HuH-7 (cell line): ENCODE data around the gene GOSR2.

Experiments
- DNase-seq: peaks from one replicate; pipeline ENCODE4 v3.0.0; 2011; ENCODE audit warnings: low spot score

The GOSR2 gene

DNA sequence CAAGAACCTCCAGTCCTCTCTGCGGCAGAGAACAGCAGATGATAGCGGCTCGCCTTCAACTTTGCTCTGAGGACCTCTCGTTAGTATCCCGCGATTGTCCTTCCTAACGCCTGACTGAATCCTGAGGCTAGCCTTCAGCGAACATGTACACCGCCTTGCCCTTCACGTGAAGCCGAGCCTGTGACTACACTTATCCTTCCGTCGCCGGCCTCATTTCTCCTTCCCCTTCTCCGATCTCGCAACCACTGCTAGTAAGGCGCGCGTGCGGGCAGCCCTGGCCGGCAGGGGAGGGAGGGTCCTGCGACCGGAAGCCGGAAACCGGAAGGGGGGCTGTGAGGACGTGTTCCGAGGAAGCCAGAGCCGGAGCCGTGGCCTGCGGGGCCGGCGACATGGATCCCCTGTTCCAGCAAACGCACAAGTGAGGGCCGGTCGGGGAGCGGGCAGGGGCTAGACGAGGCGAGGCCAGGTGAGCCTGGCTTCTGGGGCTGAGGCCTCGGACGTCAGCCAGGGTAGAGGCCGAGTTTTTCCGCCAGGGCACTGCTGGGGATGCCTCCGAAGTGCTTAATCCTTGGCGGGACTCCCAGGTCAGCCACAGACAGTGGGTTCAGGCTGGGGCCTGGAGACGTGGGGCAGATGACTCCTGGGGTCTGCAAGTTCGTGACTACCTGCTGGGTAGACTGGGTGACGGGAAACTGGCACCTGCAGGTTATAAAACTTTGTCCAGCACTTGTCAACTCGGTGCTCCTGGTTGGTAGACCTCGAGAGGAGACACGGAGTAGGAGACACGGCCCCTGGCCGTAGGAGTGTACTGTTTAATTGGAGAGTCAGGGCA, at the start of gene GOSR2:
Gene GOSR2, plus strand, starts transcription at position 357 of the 832 bp plus-strand sequence. Its CDS starts 33 bp downstream, at position 390.
- DNase-seq: peak; percentile 90

GRCh38 chr17:46873941-46874645, 48.9 kb upstream of the GOSR2 start:
- no peak for DNase-seq

GRCh38 chr17:46874906-46875305, 48.1 kb upstream of the GOSR2 start:
- DNase-seq: no peak

DNA sequence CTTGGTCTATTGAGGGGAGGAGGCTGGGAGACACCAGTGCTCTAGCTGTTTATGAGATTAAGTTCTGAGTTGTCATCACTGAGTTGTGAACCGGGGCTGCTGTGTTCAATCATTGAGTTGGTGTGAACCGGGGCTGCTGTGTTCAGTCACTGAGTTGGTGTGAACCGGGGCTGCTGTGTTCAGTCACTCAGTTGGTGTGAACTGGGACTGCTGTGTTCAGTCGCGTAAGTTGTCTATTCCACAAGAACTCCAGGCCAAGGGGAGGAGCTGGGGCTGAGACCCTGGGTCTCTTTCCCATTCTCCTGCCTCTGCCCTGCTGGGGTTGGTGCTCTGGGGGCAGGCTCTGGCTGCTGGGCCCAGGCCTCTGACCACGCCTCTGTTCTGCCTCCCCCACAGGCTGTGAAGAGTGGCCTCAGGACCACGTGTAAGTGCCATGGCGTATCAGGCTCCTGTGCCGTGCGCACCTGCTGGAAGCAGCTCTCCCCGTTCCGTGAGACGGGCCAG, 47.1 kb upstream of the GOSR2 start:
- DNase-seq: no peak

DNA sequence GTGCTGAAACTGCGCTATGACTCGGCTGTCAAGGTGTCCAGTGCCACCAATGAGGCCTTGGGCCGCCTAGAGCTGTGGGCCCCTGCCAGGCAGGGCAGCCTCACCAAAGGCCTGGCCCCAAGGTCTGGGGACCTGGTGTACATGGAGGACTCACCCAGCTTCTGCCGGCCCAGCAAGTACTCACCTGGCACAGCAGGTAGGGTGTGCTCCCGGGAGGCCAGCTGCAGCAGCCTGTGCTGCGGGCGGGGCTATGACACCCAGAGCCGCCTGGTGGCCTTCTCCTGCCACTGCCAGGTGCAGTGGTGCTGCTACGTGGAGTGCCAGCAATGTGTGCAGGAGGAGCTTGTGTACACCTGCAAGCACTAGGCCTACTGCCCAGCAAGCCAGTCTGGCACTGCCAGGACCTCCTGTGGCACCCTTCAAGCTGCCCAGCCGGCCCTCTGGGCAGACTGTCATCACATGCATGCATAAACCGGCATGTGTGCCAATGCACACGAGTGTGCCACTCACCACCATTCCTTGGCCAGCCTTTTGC, 46.5 kb upstream of the GOSR2 start:
- DNase-seq: peak; percentile 84

DNA sequence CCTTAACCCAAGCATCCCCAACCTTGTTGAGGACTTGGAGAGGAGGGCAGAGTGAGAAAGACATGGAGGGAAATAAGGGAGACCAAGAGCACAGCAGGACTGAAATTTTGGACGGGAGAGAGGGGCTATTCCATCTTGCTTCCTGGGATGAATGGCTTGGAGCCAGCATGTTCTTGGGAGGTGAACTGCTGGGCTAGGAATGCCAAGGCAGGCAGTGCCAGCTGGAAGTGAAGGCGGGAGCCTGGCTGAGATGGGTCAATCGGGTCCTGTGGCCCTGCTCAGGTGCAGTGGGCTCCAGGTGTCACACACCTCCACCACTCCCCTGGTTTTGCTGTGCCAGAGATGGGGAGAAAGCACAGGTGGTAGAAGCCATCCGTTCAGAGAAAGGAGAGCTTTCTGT, 46.0 kb upstream of the GOSR2 start:
- DNase-seq: no peak

DNA sequence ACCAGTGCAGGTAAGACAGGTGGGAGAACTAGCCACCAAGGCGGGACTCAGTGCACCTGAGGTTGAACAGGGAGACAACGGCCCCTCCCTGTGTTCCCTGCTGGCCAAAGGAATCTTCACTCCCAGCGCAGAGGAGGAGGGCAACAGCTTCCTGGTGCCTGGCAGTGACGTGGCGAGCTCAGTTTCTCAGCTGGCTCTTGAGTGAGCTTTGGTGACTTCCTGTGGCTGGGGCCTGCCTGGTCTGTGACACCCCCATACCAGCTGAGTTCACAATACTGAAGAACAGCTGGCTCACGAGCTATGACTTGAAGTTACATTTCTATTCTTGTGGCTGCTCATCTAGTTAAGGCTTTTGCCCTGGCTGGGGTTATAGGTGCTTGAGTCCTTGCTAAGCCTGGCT, 45.5 kb upstream of the GOSR2 start:
- no peak for DNase-seq

GRCh38 chr17:46878055-46878454, 44.9 kb upstream of the GOSR2 start:
- DNase-seq: no peak

DNA sequence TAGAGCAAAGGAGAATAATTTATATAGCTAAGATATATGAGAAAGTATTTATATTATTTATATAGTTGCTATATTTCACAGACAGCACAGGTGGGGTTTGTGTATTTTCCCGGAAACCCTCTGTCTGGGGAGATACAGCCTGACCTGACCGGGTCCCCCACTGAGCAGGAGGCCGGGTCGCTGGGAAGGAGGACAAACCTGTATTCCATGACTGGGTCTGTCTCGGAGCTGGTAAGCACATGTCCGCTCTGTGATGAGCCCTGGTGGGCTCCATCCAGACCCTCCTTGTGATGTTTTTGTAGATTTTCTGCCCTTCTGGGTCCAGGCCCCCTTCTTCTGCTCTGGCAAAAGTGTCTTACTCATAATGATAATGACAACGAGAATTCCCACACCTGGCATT, 43.9 kb upstream of the GOSR2 start:
- no peak for DNase-seq

GRCh38 chr17:46881015-46881414, 41.9 kb upstream of the GOSR2 start:
- no peak for DNase-seq

- DNase-seq: no peak
Observed at GRCh38 chr17:46882666-46883065, 40.3 kb upstream of the GOSR2 start.

DNA sequence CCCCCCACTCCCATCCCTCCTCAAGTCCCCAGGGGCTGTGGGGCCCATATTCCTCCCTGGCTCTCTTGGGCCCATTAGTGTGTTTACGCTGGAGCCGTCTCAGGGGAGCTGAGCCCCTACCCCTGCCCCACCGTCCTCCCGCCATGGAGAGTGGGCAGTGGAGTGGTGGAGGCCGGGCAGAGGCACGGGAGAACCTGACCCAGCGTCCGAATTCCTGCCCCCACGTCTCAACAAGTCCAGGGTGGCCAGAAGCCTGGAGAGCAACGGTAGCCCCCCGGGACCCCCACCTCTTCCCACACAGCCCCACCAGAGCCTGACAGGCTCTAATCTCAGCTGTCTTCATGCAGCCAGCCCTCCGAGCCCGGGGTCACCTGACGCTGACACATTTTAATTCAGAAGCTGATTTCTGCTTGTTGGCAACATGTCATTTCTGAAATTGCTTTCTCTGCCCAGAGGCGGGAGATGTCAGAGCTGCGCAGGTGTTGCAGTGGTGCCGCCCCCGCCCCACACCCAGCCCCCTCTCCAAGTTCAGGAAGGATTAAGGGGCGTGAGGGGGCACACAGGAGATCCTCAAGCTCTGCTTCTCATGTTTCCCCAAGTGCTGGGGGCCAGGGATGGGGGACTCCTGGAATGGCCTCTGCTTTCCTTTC, 39.0 kb upstream of the GOSR2 start:
- no peak for DNase-seq

DNA sequence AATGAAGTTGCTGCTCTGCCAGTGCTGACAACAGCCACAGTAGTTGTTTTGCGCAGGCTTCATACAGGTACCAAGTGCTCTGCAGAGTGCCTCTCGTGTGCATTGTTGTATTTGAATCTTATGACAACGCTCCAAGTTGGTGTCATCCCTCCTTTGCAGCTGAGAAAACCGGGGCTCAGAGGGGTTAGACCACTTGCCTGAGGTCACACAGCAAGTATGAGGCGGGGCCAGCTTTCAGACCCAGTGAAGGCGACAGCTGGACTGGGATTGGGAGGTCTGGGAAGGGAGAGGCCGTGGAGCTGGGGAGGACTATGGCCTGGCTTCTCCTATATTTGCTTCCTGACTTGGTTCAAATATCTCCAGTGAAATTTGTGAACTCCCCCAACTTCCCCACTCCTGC, 38.4 kb upstream of the GOSR2 start:
- DNase-seq: no peak

- DNase-seq: no peak
Observed at GRCh38 chr17:46885415-46886309, 37.3 kb upstream of the GOSR2 start.

DNA sequence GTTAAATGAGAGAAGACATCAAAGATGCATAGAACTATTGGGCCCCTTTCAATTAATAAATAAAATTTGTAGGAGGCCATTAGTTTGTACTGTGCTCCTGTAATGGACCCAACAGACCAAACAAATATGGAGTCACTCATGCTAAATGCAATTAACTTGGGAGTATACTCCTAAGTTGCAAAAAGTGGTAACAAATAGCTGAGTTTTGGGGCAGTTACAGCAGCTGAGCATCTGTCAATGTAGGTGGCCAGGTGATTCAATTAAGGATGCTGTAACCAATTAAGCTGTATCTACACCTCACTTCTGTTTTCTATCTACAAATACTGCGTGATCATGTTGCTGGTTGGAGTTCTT, 36.7 kb upstream of the GOSR2 start:
- no peak for DNase-seq

- DNase-seq: no peak
Observed at GRCh38 chr17:46887717-46888116, 35.2 kb upstream of the GOSR2 start.

DNA sequence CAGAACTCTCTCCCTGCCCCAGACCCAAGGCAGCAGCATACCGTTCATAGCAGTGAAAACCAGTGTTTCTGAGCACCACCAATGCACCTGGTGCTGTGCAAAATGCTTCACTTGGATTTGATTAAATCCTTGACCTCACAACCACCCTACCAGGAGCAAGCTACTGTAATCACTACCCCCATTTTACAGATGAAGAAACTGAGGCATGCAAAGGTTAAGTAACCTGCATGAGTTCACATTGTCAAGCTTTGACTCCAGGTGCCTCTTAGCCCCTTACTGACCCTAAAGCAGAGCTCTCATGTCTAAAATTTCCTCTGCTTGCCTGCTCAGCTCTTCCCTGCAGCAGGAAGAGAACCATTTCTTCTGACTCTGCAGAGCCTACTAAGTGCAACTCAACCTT, 34.2 kb upstream of the GOSR2 start:
- no peak for DNase-seq

- no peak for DNase-seq
Observed at GRCh38 chr17:46889519-46889918, 33.4 kb upstream of the GOSR2 start.

GRCh38 chr17:46889992-46890564, 32.9 kb upstream of the GOSR2 start:
- no peak for DNase-seq

GRCh38 chr17:46890638-46891037, 32.3 kb upstream of the GOSR2 start:
- no peak for DNase-seq

- DNase-seq: no peak
Observed at GRCh38 chr17:46892192-46892703, 30.7 kb upstream of the GOSR2 start.
